NCI-H187 (cell line): Measurements from ENCODE around the gene CSH2.
A peak's percentile ranks its signal among the peaks of the same experiment; 100 is the strongest.
"Not testable (repeated sequence)": the region's sequence is repeated elsewhere in the genome, so short reads cannot be mapped to it uniquely, and the experiment has no call there.

ENCODE experiments used
- DNase-seq, 2 experiments: peaks; one replicate each; lab custom pipeline; 2025; lab: John Stamatoyannopoulos, UW

Gene CSH2

GRCh38 chr17:63873577-63873976, at the start of gene CSH2:
TSS of gene CSH2 (minus strand) at chr17:63873677. CDS start at chr17:63873614, 63 bp downstream.
- DNase-seq, result not testable (repeated sequence)

- DNase-seq, result not testable (repeated sequence)
These were observed 48.9 kb upstream of the CSH2 start for GRCh38 chr17:63922402-63922801.

GRCh38 chr17:63920779-63921178, 47.3 kb upstream of the CSH2 start:
- not testable (repeated sequence) for DNase-seq

GRCh38 chr17:63920050-63920449, 46.6 kb upstream of the CSH2 start:
- not testable (repeated sequence) for DNase-seq

- peak in 1 of 2 experiments; percentile 4 for DNase-seq
These were observed 45.8 kb upstream of the CSH2 start for GRCh38 chr17:63919311-63919723.

GRCh38 chr17:63918789-63919305, 45.4 kb upstream of the CSH2 start, which contains the start of gene GH1:
TSS of gene GH1 (minus strand) at chr17:63918839. CDS start at chr17:63918776, 63 bp downstream.
- DNase-seq, result not testable (repeated sequence)

GRCh38 chr17:63918305-63918704, 44.8 kb upstream of the CSH2 start:
- DNase-seq, result no peak

GRCh38 chr17:63917646-63918045, 44.2 kb upstream of the CSH2 start:
- no peak for DNase-seq

- DNase-seq, result not testable (repeated sequence)
These were observed 43.7 kb upstream of the CSH2 start for GRCh38 chr17:63917206-63917605.

- DNase-seq, result no peak
These were observed 43.2 kb upstream of the CSH2 start for GRCh38 chr17:63916566-63917185.

GRCh38 chr17:63915753-63916152, 42.3 kb upstream of the CSH2 start:
- DNase-seq, result not testable (repeated sequence)

- DNase-seq, result no peak
These were observed 41.0 kb upstream of the CSH2 start for GRCh38 chr17:63914471-63914870.

GRCh38 chr17:63911657-63912100, 38.2 kb upstream of the CSH2 start:
- no peak for DNase-seq

- no peak for DNase-seq
These were observed 37.7 kb upstream of the CSH2 start, which contains the start of gene CSHL1 for GRCh38 chr17:63911041-63911635. TSS of gene CSHL1 (minus strand) at chr17:63911258. CDS start at chr17:63911196, 62 bp downstream.

GRCh38 chr17:63910096-63910495, 36.6 kb upstream of the CSH2 start:
- no peak for DNase-seq

GRCh38 chr17:63909586-63909985, 36.1 kb upstream of the CSH2 start:
- DNase-seq, result not testable (repeated sequence)

- DNase-seq, result not testable (repeated sequence)
These were observed 33.8 kb upstream of the CSH2 start for GRCh38 chr17:63907161-63907778.

GRCh38 chr17:63904796-63905195, 31.3 kb upstream of the CSH2 start:
- not testable (repeated sequence) for DNase-seq

GRCh38 chr17:63903787-63904201, 30.3 kb upstream of the CSH2 start:
- not testable (repeated sequence) for DNase-seq

GRCh38 chr17:63901971-63902370, 28.5 kb upstream of the CSH2 start:
- not testable (repeated sequence) for DNase-seq

GRCh38 chr17:63898899-63899798, 25.7 kb upstream of the CSH2 start:
- DNase-seq, result not testable (repeated sequence)
